Transverse colon (tissue), 4 donors: Measurements from ENCODE around the gene TRIM37.

Experiments
- CTCF ChIP-seq, 5 experiments: fragments of 200-600 bp in 3 of 5; fragments of 450-650 bp in 2 of 5; sonication (generic) in 3 of 5; IDR thresholded peaks; 1 replicate in 2 of 5; 2 replicates in 3 of 5; pipeline ENCODE4 v1.5.1; 2016 to 2017; ENCODE audit warnings: antibody characterized with exemption in 5 of 5, inconsistent platforms in 3 of 5, mild to moderate bottlenecking in 2 of 5, moderate library complexity in 1 of 5
- EP300 ChIP-seq: sonication (generic); formaldehyde crosslinking; IDR thresholded peaks from one replicate; pipeline ENCODE4 v1.6.1; 2017; ENCODE audit warnings: antibody characterized with exemption, low read depth
- POLR2A ChIP-seq: fragments of 450-650 bp; IDR thresholded peaks from one replicate; pipeline ENCODE4 v1.6.1; 2016; ENCODE audit warnings: antibody characterized with exemption, mild to moderate bottlenecking, moderate library complexity
- POLR2AphosphoS5 ChIP-seq, 3 donors: sonication (generic); formaldehyde crosslinking; IDR thresholded peaks; one replicate each; pipeline ENCODE4 v1.6.1; 2016; ENCODE audit warnings: antibody characterized with exemption in 3 of 3

- TF ChIP-seq CTCF (IDR thresholded peaks at IDR 0.05): no peak
- no peak for TF ChIP-seq POLR2AphosphoS5 (IDR thresholded peaks at IDR 0.05)
- TF ChIP-seq POLR2A: no peak
- TF ChIP-seq EP300: no peak
Observed at GRCh38 chr17:58997756-58998553, 108.7 kb downstream of the TRIM37 start.
